ENCODE data around the gene IGHMBP2.
"Not testable (repeated sequence)": the region's sequence is repeated elsewhere in the genome, so short reads cannot be mapped to it uniquely, and the experiment has no call there.

The IGHMBP2 gene

GRCh38 chr11:68903288-68904247 is at the start of gene IGHMBP2, which contains the start of gene MRPL21:
Gene IGHMBP2, plus strand, starts transcription at chr11:68903891. Its CDS starts 62 bp downstream, at chr11:68903953.
Gene MRPL21, minus strand, starts transcription at chr11:68903832. Its CDS starts 22 bp downstream, at chr11:68903810.
- peak; percentile 87 for DNase-seq

DNA sequence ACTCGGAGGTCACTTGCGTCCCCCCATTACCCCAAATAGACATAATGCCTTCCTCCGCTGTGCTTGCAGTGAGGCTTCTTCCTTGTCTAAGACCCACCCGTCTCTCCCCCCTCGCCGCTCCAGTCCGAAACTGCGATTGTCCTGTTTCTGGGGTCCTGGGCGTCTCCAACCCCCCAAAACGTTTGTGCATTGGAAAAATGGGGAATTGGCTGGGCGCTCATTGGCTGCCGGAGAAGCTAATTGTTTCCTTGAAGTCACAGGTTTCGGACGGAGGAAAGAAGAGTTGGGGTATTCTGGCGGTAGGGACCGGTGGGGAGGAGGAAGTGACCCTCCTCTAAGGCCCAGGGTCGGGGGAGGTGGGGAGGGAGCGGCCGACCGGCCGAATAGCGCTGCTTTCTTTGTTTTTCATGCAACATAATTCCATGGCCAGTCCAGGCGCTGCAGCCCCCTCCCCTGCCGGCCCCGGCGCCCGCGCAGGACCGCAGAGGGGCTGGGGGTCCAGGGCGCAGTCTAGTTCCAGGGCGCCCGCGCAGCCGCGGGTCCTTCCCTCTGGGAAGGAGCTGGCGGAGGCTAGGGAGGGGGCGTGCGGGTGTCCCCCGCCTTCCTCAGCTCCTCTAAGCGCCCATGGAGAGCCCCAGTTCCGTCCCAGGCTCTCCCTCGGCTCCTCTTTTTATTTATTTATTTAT is 49.3 kb upstream of the IGHMBP2 start:
- no peak for DNase-seq

GRCh38 chr11:68855205-68855981 is 48.3 kb upstream of the IGHMBP2 start:
- no peak for DNase-seq

DNA sequence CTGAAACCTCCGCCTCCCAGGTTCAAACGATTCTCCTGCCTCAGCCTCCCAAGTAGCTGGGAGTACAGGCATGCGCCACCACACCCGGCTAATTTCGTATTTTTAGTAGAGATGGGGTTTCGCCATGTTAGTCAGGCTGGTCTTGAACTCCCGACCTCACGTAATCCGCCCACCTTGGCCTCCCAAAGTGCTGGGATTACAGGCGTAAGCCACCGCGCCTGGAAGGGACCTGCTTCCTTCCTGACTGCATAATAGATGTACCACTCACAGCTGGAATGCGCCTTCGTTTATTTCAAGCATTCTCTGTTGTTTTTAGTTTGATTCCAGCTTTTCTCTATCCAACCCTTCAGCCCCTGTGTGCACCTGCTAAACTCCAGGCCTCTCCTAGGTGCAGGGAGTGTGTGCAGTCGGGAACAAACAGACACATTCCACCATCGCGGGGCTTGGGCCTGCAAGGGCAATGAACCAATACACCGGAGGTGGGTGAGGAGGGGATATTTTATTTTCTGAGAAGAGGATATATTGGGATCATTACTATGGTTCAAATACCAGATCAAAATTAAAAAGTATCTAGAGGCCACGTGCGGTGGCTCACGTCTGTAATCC is 47.2 kb upstream of the IGHMBP2 start:
- DNase-seq = not testable (repeated sequence)

GRCh38 chr11:68857037-68857586 is 46.6 kb upstream of the IGHMBP2 start:
- no peak for DNase-seq

DNA sequence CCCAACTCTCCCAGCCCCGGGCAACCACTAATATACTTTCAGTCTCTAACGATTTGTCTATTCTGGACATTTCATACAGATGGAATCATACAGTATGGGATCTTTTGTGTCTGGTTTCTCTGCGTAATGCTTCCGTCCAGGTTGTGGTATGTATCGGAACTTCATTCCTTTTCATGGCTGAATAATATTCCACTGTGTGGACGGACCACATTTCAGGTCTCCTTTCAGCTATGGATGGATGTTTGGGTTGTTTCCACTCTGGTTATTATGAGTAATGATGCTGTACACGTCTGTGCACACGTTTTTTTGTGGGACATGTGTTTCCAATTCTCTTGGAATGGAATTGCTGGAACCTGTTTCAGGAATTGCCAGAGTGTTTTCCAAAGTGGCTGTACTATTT is 44.6 kb upstream of the IGHMBP2 start:
- no peak for DNase-seq

GRCh38 chr11:68862421-68862820 is 41.3 kb upstream of the IGHMBP2 start:
- no peak for DNase-seq

- DNase-seq = no peak
These were observed 40.0 kb upstream of the IGHMBP2 start for GRCh38 chr11:68863553-68864265.

DNA sequence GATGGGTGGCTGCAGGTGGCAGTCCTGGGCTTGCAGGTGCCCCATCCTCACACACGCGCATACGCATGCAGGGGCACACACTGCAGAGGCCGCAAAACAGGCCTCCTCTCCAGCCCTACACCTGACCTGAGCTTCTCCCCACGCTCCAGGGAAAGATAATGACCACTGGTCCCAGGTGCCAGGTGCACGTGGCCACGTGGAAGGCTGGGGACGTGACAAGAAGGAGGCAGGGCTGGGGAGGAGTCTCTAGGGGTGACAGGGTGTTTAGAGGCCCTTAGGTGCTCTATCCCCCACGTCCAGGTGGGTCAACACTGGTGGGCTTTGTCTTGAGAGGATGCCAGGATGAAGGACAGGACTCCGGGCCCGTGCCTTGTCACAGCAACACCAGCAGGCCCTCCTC is 38.5 kb upstream of the IGHMBP2 start:
- no peak for DNase-seq

DNA sequence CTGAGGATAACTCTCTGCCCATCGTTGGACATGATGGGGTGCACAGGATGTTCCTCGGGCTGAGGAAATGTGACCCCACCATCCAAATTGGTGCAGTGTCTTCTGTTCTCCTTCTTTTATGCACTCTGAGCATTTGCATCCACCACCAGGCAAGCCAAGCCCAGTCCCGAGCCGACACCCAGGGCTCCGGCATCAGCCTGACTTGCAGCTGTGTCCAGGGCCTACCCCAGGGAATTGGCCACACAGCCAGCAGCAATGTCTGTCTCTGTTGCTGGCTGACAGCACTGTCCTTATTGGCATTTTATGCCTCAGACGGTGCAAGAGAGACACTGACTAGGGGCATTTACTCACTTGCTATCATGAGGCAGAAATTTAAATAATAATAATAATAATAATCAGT is 36.6 kb upstream of the IGHMBP2 start:
- DNase-seq = no peak

- DNase-seq = no peak
These were observed 35.4 kb upstream of the IGHMBP2 start for GRCh38 chr11:68868221-68868835.

DNA sequence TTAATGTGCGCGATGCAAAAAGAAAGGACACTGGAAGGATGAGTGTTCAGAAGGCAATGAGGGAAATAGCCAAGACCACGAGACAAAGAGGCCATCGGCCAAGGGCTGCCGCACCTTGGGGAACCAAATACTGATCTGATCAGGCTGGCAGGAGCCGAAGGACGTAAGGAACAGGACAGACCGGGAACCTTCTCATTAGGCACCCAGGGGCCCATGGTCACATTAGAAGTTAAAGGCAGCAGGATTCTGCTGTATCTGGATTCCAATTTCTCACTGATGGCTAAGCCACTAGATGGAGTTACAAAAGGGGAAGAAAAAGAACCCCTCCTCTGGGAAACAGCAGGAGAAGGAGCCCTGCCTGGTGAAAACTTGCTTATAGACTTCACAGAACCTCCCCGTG is 33.2 kb upstream of the IGHMBP2 start:
- no peak for DNase-seq

GRCh38 chr11:68872216-68873003 is 31.3 kb upstream of the IGHMBP2 start:
- DNase-seq = no peak

- DNase-seq = no peak
These were observed 25.7 kb upstream of the IGHMBP2 start for GRCh38 chr11:68878022-68878421.

DNA sequence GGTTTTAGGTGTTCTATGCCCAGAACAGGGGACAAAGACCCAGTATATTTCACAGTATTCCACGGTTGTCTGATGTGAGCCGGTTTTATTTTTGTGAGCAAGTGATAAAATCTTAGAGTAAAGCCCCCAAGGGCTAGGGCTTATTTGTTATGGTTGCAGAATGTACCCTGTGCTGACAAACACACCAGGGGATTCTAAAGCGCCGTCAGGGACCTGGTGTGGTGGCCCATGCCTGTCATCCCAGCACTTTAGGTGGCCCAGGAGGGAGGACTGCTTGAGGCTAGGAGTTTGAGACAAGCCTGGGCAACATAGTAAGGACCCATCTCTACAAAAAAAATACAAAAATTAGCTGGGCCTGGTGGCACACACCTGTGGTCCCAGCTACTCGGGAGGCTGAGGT is 22.8 kb upstream of the IGHMBP2 start:
- DNase-seq = no peak

GRCh38 chr11:68881320-68881719 is 22.4 kb upstream of the IGHMBP2 start:
- no peak for DNase-seq

DNA sequence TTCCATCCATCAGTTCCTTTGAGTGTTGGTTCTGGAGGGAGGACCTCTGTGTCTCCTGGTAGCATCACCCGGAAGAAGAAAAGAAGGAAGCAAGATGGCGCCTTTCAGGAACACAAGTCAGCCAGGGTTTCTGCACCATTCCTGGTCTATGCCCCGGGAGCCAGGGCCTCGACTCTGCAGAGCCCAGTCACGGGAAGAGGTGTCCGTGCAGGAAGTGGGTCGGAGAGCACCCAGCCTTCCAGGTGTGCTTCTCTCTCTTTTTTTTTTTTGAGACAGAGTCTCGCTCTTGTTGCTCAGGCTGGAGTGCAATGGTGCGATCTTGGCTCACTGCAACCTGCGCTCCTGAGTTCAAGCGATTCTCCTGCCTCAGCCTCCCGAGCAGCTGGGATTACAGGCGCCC is 21.3 kb upstream of the IGHMBP2 start:
- no peak for DNase-seq

- not testable (repeated sequence) for DNase-seq
These were observed 18.9 kb upstream of the IGHMBP2 start for GRCh38 chr11:68884827-68885226.

DNA sequence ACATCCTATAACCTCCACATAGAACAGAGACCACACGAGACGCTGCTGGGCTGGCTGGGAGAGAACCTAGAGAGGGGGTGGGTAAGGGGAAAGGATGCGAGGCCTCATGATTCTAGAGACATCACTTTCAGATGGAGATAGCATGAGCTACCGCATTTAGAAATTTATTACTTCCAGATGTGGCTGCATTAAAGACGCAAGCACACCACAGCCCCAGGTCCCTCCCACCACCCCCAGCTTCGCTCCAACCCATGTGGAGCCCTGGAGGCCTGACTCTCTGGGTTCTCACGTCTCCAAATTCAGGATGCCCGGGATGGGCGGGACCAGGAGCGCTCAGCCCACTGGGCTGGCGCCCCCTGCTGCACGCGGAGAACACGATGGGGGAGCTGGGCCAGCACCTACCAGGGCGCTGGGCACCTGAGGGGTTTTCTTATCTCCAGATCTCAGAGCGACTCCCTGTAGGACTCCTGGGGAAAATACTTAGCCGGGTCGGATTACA is 13.7 kb upstream of the IGHMBP2 start:
- DNase-seq = peak; percentile 6

Measured in stimulated activated CD4-positive, alpha-beta T cell treated with anti-CD3 and anti-CD28 coated beads, Interleukin-12 subunit alpha, Interleukin-12 subunit beta, amount 100 ng/mL, for 4 hours (primary cell).